ENCODE measurements around the gene GTF2IRD1. TPM values are rescaled to one million over a fixed set of nuclear protein-coding genes. Genes with fewer than 3 reads are reported as not detected.

Gene GTF2IRD1
- total and polyA plus RNA-seq, 2 of the 4 experiments (the other 2 are of a cell fraction) = 4.1 to 21.9 TPM

DNA sequence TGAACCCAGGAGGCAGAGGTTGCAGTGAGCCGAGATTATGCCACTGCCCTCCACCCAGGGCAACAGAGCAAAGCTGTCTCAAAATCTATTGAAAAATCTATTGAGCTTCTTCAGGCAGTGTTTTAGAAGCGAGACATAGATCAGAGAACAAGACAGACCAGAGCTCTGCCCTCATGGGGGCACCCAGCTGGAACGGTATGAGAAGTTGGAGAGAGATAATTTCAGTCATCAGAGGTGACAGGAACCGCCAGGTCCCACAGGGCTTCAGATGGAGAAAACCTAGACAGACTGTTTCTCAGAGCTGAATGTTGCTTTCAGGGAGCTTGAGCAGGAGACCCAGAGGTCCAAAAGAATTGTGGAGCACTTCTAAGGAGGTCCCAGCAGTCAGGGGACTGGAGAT lies 14.2 kb upstream of the GTF2IRD1 start:
- no peak overlapping the region for H2BK15ac ChIP-seq (ENCODE audit: low read depth, low read length)
- no peak for DNase-seq
- no peak overlapping the region for H3K23ac ChIP-seq (ENCODE audit: low read depth, low read length)
- POLR2A ChIA-PET (ENCODE audit: unreplicated experiment) = no interaction called here
- no peak overlapping the region for H2AFZ ChIP-seq (replicated peaks; ENCODE audit: low read length, poor library complexity)
- H3K4me3 ChIP-seq (ENCODE audit: insufficient read depth, low read depth, low read length) = no peak overlapping the region
- H3K9ac ChIP-seq (ENCODE audit: low read depth, low read length) = no peak overlapping the region
- no peak overlapping the region for H3K4me2 ChIP-seq (ENCODE audit: low read depth, low read length)
- in situ Hi-C loops (cut with MboI; ENCODE audit: low sequenced_read_pairs) (no loop called here), dilution Hi-C loops (cut with HindIII; ENCODE audit: low sequenced_read_pairs, unreplicated experiment) (no loop called here), intact Hi-C loops (cut with micrococcal nuclease) (no loop called here)
- H2BK5ac ChIP-seq (ENCODE audit: low read depth, low read length, poor library complexity, severe bottlenecking) = no peak overlapping the region
- no peaks in the 10 kb centered on the region for H4K20me1 ChIP-seq (ENCODE audit: insufficient read depth, low read length)
- H4K91ac ChIP-seq (ENCODE audit: insufficient read depth, low read depth, low read length) = no peak overlapping the region
- no peak overlapping the region for H3K56ac ChIP-seq (ENCODE audit: extremely low read depth, insufficient read depth, low read length)
- H2BK120ac ChIP-seq (ENCODE audit: low read depth, low read length) = no peak overlapping the region
- no peak overlapping the region for H2BK20ac ChIP-seq (ENCODE audit: low read depth, low read length)
- H3K79me1 ChIP-seq (ENCODE audit: low read depth in 1 of 2, low read length in 2 of 2) = no peaks in the 10 kb centered on the region
- H3K9me1 ChIP-seq (ENCODE audit: insufficient read depth, low read length) = no peaks in the 10 kb centered on the region
- peaks cover 5% of the 10 kb centered on the region for H3K4me1 ChIP-seq (ENCODE audit: control insufficient read depth, insufficient read depth, low read length)
- H2AK9ac ChIP-seq (replicated peaks; ENCODE audit: low read depth, low read length, poor library complexity) = no peak overlapping the region
- no peak overlapping the region for H3K14ac ChIP-seq (replicated peaks; ENCODE audit: low read depth, low read length)
- no peak overlapping the region for H2AK5ac ChIP-seq (ENCODE audit: low read depth, low read length)
- peaks cover 9% of the 10 kb centered on the region for H3K9me3 ChIP-seq (ENCODE audit: control insufficient read depth, insufficient read depth, low read length)
- H3K36me3 ChIP-seq (ENCODE audit: control insufficient read depth, insufficient read depth, low read length) = no peaks in the 10 kb centered on the region
- H3K18ac ChIP-seq (ENCODE audit: low read depth, low read length) = no peak overlapping the region
- H4K8ac ChIP-seq (ENCODE audit: low read depth in 2 of 2, low read length in 2 of 2) = no peak overlapping the region
- TF ChIP-seq CEBPB (IDR thresholded peaks at IDR 0.05; ENCODE audit: low read depth, low read length) (no peak), BHLHE40 (IDR thresholded peaks at IDR 0.05; ENCODE audit: low read depth, low read length) (no peak), RAD21 (IDR thresholded peaks at IDR 0.05; ENCODE audit: low read length) (no peak), POLR2A (IDR thresholded peaks at IDR 0.05; ENCODE audit: low read depth, low read length) (no peak), RFX5 (IDR thresholded peaks at IDR 0.05; ENCODE audit: low read depth, low read length) (no peak), NFE2L2 (IDR thresholded peaks at IDR 0.05; ENCODE audit: low read depth, low read length) (no peak), FOS (IDR thresholded peaks at IDR 0.05; ENCODE audit: low read depth, low read length) (no peak), CHD1 (IDR thresholded peaks at IDR 0.05; ENCODE audit: low read depth, low read length) (no peak)
- TF ChIP-seq, protein P1, sequence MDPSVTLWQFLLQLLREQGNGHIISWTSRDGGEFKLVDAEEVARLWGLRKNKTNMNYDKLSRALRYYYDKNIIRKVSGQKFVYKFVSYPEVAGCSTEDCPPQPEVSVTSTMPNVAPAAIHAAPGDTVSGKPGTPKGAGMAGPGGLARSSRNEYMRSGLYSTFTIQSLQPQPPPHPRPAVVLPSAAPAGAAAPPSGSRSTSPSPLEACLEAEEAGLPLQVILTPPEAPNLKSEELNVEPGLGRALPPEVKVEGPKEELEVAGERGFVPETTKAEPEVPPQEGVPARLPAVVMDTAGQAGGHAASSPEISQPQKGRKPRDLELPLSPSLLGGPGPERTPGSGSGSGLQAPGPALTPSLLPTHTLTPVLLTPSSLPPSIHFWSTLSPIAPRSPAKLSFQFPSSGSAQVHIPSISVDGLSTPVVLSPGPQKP (IDR thresholded peaks at IDR 0.05; ENCODE audit: borderline replicate concordance, low read depth, low read length) = no peak
- TF ChIP-seq, protein P2, sequence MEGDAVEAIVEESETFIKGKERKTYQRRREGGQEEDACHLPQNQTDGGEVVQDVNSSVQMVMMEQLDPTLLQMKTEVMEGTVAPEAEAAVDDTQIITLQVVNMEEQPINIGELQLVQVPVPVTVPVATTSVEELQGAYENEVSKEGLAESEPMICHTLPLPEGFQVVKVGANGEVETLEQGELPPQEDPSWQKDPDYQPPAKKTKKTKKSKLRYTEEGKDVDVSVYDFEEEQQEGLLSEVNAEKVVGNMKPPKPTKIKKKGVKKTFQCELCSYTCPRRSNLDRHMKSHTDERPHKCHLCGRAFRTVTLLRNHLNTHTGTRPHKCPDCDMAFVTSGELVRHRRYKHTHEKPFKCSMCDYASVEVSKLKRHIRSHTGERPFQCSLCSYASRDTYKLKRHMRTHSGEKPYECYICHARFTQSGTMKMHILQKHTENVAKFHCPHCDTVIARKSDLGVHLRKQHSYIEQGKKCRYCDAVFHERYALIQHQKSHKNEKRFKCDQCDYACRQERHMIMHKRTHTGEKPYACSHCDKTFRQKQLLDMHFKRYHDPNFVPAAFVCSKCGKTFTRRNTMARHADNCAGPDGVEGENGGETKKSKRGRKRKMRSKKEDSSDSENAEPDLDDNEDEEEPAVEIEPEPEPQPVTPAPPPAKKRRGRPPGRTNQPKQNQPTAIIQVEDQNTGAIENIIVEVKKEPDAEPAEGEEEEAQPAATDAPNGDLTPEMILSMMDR (conservative IDR thresholded peaks at IDR 0.05; ENCODE audit: low read depth, low read length) = no peak
- ATAC-seq (ENCODE audit: low read depth) = no peak
- H3K27ac ChIP-seq (ENCODE audit: insufficient read depth, low read length) = no peak overlapping the region
- H4K5ac ChIP-seq (ENCODE audit: low read depth, low read length) = no peak overlapping the region
- H3K27me3 ChIP-seq (ENCODE audit: control insufficient read depth, insufficient read depth, low read length) = no peaks in the 10 kb centered on the region
- WGBS, 2 experiments (ENCODE audit: extremely low coverage in 2 of 2, insufficient read length in 1 of 2) = 93% methylated on average over 2 of the region's 4 CpGs; no CpG with 5 or more reads in 1 of the 2 experiments
- H3K4ac ChIP-seq (ENCODE audit: low read depth, low read length) = no peak overlapping the region
- no TSS peak for BruUV-seq (replicated peaks)
- CTCF ChIA-PET = no interaction called here

All from IMR-90 (cell line).